LNCAP (cell line): ENCODE measurements around the gene DCAF6.

Experiments used
- TF ChIP-seq, protein P1 (sequence below): fragments of 450-650 bp; IDR thresholded peaks from 2 replicates; pipeline ENCODE4 v1.5.1; 2017; ENCODE audit warnings: mild to moderate bottlenecking

DCAF6 gene

GRCh38 chr1:167936930-167937708 is 636 bp downstream of the DCAF6 start, which contains the start of gene MPC2:
Gene MPC2, minus strand, starts transcription at chr1:167937072. Its CDS starts 1,231 bp downstream, at chr1:167935841.
- TF ChIP-seq, protein P1, sequence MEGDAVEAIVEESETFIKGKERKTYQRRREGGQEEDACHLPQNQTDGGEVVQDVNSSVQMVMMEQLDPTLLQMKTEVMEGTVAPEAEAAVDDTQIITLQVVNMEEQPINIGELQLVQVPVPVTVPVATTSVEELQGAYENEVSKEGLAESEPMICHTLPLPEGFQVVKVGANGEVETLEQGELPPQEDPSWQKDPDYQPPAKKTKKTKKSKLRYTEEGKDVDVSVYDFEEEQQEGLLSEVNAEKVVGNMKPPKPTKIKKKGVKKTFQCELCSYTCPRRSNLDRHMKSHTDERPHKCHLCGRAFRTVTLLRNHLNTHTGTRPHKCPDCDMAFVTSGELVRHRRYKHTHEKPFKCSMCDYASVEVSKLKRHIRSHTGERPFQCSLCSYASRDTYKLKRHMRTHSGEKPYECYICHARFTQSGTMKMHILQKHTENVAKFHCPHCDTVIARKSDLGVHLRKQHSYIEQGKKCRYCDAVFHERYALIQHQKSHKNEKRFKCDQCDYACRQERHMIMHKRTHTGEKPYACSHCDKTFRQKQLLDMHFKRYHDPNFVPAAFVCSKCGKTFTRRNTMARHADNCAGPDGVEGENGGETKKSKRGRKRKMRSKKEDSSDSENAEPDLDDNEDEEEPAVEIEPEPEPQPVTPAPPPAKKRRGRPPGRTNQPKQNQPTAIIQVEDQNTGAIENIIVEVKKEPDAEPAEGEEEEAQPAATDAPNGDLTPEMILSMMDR: no peak

DNA sequence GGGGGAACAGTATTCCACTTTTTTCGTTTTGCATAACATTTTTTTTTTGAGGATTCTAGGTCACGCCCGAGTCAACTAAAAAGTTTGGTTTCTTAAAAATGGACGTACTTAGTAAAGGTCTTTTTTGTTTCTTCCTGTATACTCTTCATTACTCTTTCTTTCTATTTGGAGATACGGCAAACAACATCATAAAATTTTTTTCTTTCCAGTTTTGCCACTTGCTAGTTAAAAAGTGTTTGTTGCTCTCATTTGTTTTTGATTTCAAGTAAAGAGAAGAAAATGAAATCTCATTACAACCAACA is 1.2 kb downstream of the DCAF6 start:
- TF ChIP-seq, protein P1: no peak

DNA sequence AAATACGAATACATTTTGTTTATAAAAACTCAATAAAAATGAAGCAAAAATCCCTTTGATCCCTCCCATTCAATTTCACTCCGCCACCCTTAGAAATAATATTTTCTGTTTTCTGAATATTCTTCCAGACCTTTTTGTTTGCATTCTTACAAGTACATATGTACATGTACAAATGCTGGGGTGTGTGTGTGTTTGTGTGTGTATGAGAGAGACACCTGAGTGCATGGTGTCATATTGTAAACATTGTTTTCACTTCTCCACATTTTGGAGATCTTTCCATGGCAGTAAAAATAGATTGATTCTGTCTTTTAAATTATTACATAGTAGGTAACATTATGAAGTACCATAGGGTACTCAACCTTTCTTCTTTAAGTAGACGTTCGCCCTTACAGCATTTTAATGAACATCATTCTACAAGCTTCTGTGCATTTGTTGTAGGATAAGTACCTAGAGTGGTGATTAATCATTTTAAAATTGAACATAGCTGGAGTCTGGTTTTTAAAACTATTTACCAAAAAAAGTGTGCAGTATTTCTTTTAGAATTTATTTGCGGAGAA is 1.7 kb downstream of the DCAF6 start:
- TF ChIP-seq, protein P1: no peak

GRCh38 chr1:167940264-167940663 is 3.8 kb downstream of the DCAF6 start:
- TF ChIP-seq, protein P1: no peak

GRCh38 chr1:167943541-167943940 is 7.1 kb downstream of the DCAF6 start:
- TF ChIP-seq, protein P1: no peak

- TF ChIP-seq, protein P1: no peak
These were observed 11.2 kb downstream of the DCAF6 start for GRCh38 chr1:167947733-167948132.

- TF ChIP-seq, protein P1: no peak
These were observed 13.3 kb downstream of the DCAF6 start for GRCh38 chr1:167949785-167950184.
